WTC11 (cell line): ENCODE data around the gene U2AF1L4.
"Not testable (repeated sequence)": the region's sequence is repeated elsewhere in the genome, so short reads cannot be mapped to it uniquely, and the experiment has no call there.

Experiments used
- CBFB ChIP-seq: sonication (generic); formaldehyde crosslinking; IDR thresholded peaks from 2 replicates; pipeline ENCODE4 v1.8.1; 2022; ENCODE audit warnings: mild to moderate bottlenecking, low read depth, missing genetic modification reagents
- CREB1 ChIP-seq: sonication (generic); formaldehyde crosslinking; IDR thresholded peaks from 2 replicates; pipeline ENCODE4 v1.8.0; 2023; ENCODE audit warnings: mild to moderate bottlenecking, missing genetic modification reagents
- ETV6 ChIP-seq: sonication (generic); formaldehyde crosslinking; IDR thresholded peaks from 2 replicates; pipeline ENCODE4 v1.8.1; 2022; ENCODE audit warnings: mild to moderate bottlenecking, missing genetic modification reagents
- FOXJ3 ChIP-seq: sonication (generic); formaldehyde crosslinking; IDR thresholded peaks from 2 replicates; pipeline ENCODE4 v1.9.0; 2021; ENCODE audit warnings: missing genetic modification reagents, mild to moderate bottlenecking, borderline replicate concordance
- RORB ChIP-seq: fragments of 250-450 bp; sonication (Bioruptor Pico); IDR thresholded peaks from 2 replicates; pipeline ENCODE4 v1.9.0; 2021; ENCODE audit warnings: mild to moderate bottlenecking
- ZNF232 ChIP-seq: sonication (generic); formaldehyde crosslinking; IDR thresholded peaks from 2 replicates; pipeline ENCODE4 v1.8.0; 2022; ENCODE audit warnings: mild to moderate bottlenecking, missing genetic modification reagents
- TF ChIP-seq, protein P1 (sequence below): sonication (generic); formaldehyde crosslinking; conservative IDR thresholded peaks from 2 replicates; pipeline ENCODE4 v1.8.1; 2022; ENCODE audit warnings: mild to moderate bottlenecking, missing genetic modification reagents
- TF ChIP-seq, protein P2 (sequence below): fragments of 200-600 bp; IDR thresholded peaks from 2 replicates; pipeline ENCODE4 v1.8.0; 2022; ENCODE audit warnings: antibody characterized with exemption

DNA sequence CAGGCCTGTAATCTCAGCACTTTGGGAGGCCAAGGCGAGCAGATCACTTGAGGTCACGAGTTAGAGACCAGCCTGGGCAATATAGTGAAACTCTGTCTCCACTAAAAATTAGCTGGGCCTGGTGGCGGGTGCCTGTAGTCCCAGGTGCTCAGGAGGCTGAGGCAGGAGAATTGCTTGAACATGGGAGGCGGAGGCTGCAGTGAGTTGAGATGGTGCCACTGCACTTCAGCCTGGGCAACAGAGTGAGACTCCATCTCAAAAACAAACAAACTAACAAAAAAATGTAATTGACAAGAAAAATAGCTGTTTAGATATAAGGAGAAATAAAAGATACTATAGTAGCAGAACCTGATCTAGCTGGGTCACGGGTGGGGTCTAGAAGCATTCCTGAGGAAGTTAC, 27.1 kb upstream of the U2AF1L4 start:
- TF ChIP-seq, protein P1, sequence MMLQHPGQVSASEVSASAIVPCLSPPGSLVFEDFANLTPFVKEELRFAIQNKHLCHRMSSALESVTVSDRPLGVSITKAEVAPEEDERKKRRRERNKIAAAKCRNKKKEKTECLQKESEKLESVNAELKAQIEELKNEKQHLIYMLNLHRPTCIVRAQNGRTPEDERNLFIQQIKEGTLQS = not testable (repeated sequence)
- TF ChIP-seq, protein P2, sequence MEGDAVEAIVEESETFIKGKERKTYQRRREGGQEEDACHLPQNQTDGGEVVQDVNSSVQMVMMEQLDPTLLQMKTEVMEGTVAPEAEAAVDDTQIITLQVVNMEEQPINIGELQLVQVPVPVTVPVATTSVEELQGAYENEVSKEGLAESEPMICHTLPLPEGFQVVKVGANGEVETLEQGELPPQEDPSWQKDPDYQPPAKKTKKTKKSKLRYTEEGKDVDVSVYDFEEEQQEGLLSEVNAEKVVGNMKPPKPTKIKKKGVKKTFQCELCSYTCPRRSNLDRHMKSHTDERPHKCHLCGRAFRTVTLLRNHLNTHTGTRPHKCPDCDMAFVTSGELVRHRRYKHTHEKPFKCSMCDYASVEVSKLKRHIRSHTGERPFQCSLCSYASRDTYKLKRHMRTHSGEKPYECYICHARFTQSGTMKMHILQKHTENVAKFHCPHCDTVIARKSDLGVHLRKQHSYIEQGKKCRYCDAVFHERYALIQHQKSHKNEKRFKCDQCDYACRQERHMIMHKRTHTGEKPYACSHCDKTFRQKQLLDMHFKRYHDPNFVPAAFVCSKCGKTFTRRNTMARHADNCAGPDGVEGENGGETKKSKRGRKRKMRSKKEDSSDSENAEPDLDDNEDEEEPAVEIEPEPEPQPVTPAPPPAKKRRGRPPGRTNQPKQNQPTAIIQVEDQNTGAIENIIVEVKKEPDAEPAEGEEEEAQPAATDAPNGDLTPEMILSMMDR = not testable (repeated sequence)
- not testable (repeated sequence) for TF ChIP-seq CREB1 (CRISPR knock-in tag); FOXJ3 (CRISPR knock-in tag); RORB; CBFB; ZNF232; ETV6
